Kidney (tissue), 14 donors: ENCODE results near the gene CEP164. TPM values are rescaled to one million over a fixed set of nuclear protein-coding genes. Genes with fewer than 3 reads are reported as not detected.

Experiments
- DNase-seq, 5 donors: peaks; one replicate each; pipeline ENCODE4 v3.0.0-alpha.2; 2013 to 2020
- FAIRE-seq: peaks from 2 replicates; lab custom pipeline; 2012; peaks lifted over from hg19 to GRCh38; lab: Jason Lieb, UNC
- H3K27ac ChIP-seq, 2 donors: one replicate each; pipeline ENCODE4 v1.7.0; 2013; ENCODE audit warnings: low read depth in 2 of 2, low read length in 2 of 2, inconsistent platforms in 1 of 2
- H3K27me3 ChIP-seq: one replicate; pipeline ENCODE4 v1.7.1; 2013; ENCODE audit warnings: low read length, inconsistent platforms; ENCODE audit not compliant: control insufficient read depth, insufficient read depth
- H3K36me3 ChIP-seq, 3 donors: one replicate each; pipeline versions ENCODE4 v1.7.0 to v1.7.1; 2013; ENCODE audit warnings: low read length in 3 of 3, control low read depth in 1 of 3, inconsistent platforms in 1 of 3; ENCODE audit not compliant: insufficient read depth in 3 of 3, control insufficient read depth in 2 of 3
- H3K4me1 ChIP-seq, 3 donors: one replicate each; pipeline versions ENCODE4 v1.7.0 to v1.7.1; 2013; ENCODE audit warnings: low read length in 3 of 3, inconsistent platforms in 1 of 3, low read depth in 1 of 3; ENCODE audit not compliant: control insufficient read depth in 2 of 3, insufficient read depth in 2 of 3
- H3K4me3 ChIP-seq, 3 donors: one replicate each; pipeline versions ENCODE4 v1.7.0 to v1.8.1; 2013; ENCODE audit warnings: low read length in 3 of 3, control low read depth in 1 of 3, inconsistent platforms in 1 of 3
- H3K9ac ChIP-seq, 3 donors: one replicate each; pipeline versions ENCODE4 v1.7.0 to v1.7.1; 2013; ENCODE audit warnings: low read length in 3 of 3, control low read depth in 1 of 3, inconsistent platforms in 1 of 3
- H3K9me3 ChIP-seq, 3 donors: one replicate each; pipeline versions ENCODE4 v1.7.0 to v1.7.1; 2013; ENCODE audit warnings: low read length in 3 of 3, control low read depth in 1 of 3, inconsistent platforms in 1 of 3; ENCODE audit not compliant: control insufficient read depth in 2 of 3, insufficient read depth in 1 of 3
- intact Hi-C: fragments of 100-400 bp; cut with DNase I; formaldehyde crosslinking; loops from one replicate; pipeline ENCODE4 v1.11.1; 2022
- polyA plus RNA-seq: library from polyadenylated mRNA; stranded (reverse); fragments of 350-450 nt; fragmentation: Illumina TruSeq; extraction: RNeasy Lipid Tissue Mini Kit (QIAGEN cat#74804); gene quantifications from one replicate; pipeline ENCODE4 v1.2.3, GENCODE V29; 2014; ENCODE audit warnings: low read depth, low replicate concordance; ENCODE audit not compliant: insufficient read depth
- total RNA-seq: library from RNA; stranded (reverse); fragmentation: NEBNext Ultra II Directional; extraction: Animal tissue kit (Norgen Biotek cat#: 25700); gene quantifications from one replicate; pipeline ENCODE4 v1.2.1, GENCODE V29; 2021
- TF ChIP-seq, protein P1 (sequence below): IDR thresholded peaks from 3 replicates; pipeline ENCODE4 v1.5.1; 2012; ENCODE audit warnings: mild to moderate bottlenecking, moderate library complexity, borderline replicate concordance; ENCODE audit not compliant: insufficient read depth; ENCODE audit errors: extremely low read depth
- donor health status: control.
- donor health status: control.
- donor health status: control.
- donor health status: control.
- donor health status: control.
- donor health status: DM: yes; HTN: yes; CAD: no.
- donor health status: Normal renal cell carcinoma (clear cell type).

Gene CEP164
- total and polyA plus RNA-seq, 2 donors from 2014 or later = 7.9 to 30.7 TPM

DNA sequence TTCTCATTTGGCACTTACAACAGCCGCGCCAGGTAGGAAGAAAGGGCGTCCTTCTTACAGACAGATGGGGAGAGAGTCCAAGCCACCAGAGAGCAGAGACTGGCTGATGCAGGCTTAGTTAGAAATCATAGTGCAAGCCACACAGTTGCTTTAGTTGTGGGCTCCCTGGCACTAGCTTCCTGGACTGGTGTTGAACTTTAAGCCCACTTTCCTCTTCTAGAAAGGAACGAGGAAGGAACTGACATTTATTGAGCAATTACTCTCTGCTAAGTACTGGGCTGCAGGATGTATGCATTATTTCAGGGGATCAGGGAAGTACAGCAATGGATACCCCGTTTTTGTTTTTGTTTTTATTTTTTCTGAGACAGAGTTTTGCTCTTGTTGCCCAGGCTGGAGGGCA, 14.6 kb upstream of the CEP164 start:
- Histone ChIP-seq H3K4me1 (peaks cover 0 to 15% (median 3%) of the 10 kb centered on the region in 3 donors), H3K36me3 (no peaks in the 10 kb centered on the region), H3K9ac (no peak overlapping the region), H3K4me3 (no peak overlapping the region), H3K9me3 (no peaks in the 10 kb centered on the region), H3K27ac (no peak overlapping the region), H3K27me3 (no peaks in the 10 kb centered on the region)
- FAIRE-seq (no peak), DNase-seq (no peak)
- intact Hi-C loops = no loop called here
- TF ChIP-seq, protein P1, sequence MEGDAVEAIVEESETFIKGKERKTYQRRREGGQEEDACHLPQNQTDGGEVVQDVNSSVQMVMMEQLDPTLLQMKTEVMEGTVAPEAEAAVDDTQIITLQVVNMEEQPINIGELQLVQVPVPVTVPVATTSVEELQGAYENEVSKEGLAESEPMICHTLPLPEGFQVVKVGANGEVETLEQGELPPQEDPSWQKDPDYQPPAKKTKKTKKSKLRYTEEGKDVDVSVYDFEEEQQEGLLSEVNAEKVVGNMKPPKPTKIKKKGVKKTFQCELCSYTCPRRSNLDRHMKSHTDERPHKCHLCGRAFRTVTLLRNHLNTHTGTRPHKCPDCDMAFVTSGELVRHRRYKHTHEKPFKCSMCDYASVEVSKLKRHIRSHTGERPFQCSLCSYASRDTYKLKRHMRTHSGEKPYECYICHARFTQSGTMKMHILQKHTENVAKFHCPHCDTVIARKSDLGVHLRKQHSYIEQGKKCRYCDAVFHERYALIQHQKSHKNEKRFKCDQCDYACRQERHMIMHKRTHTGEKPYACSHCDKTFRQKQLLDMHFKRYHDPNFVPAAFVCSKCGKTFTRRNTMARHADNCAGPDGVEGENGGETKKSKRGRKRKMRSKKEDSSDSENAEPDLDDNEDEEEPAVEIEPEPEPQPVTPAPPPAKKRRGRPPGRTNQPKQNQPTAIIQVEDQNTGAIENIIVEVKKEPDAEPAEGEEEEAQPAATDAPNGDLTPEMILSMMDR = no peak

DNA sequence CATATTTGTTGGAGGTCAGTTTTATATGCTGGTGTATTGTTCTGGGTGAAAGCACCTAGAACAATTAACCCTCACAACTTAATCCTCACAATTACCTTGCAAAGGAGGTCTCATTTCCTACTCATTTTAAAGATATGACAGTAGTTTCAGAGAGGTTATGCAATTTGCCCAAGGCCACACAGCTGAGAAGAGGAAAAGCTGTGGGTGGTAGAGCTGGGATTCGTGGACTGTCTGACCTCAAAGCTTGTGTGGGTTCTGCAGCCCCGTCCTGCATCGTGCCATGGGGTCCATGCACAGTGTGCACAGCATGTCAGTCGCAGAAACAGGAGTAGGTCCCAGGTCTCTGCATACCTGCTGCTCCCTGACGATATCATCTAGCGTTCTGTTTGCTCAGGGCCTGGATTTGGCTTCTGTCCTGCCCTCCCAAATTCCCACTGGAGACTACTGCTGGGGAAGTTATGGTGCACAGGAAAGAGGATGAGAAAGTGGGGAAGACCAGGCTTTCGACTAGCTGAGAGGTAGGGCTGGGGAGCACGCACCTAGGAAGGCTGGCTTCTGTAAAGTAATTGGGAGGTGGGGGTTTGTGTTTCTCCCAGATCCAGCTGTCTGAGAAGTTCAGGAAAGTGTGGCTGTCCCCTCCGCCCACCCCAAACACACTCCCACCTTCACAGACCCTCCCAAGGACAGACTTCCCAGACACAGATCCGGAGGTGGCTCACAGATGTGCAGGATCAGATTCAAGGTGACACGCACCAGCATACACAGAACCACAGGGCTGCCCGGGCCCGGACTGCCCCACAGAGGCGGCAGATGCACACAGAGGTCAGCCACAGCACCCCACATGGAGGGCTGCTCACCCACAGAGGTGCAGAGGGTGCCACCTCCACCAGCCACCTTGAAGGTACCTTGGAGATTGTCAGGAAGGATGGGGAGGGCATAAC, 13.6 kb upstream of the CEP164 start:
- no peak for FAIRE-seq
- intact Hi-C loops = no loop called here
- no peaks in the 10 kb centered on the region for H3K27me3 ChIP-seq
- H3K9ac ChIP-seq = no peak overlapping the region
- H3K36me3 ChIP-seq = no peaks in the 10 kb centered on the region
- no peak overlapping the region for H3K27ac ChIP-seq
- peaks cover 0 to 15% (median 3%) of the 10 kb centered on the region in 3 donors for H3K4me1 ChIP-seq
- H3K9me3 ChIP-seq = no peaks in the 10 kb centered on the region
- H3K4me3 ChIP-seq = peak overlapping the region in 1 of 3 donors; percentile 76
- TF ChIP-seq, protein P1 = no peak
- peak in 2 of 5 donors; percentile 24 to 25 for DNase-seq

DNA sequence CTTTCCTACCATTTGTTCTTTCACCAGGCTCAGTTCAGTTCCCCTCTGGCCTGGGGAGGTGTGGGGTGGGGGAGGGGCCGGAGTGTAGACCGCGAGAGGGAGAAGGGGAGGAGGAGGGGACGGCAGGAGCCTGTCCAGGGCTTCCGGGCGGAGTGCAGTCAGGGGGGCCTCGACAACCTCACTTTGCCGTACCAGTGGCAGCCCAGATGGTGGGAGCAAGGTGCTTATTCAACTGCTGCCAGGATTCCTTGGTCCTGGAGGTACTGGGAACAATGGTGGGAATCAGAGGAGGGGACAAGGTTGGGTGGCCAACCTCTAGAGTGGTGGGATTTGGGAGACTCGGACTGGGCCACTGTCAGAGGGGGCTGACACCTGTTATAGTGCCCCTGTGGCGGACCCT, 12.8 kb upstream of the CEP164 start:
- no peak for FAIRE-seq
- intact Hi-C loops = no loop called here
- H3K4me3 ChIP-seq = peak overlapping the region; percentile 51 to 76 (median 67)
- TF ChIP-seq, protein P1 = no peak
- no peaks in the 10 kb centered on the region for H3K9me3 ChIP-seq
- H3K27ac ChIP-seq = no peak overlapping the region
- H3K27me3 ChIP-seq = no peaks in the 10 kb centered on the region
- H3K9ac ChIP-seq = peak overlapping the region in 1 of 3 donors; percentile 67
- H3K4me1 ChIP-seq = peaks cover 0 to 15% (median 3%) of the 10 kb centered on the region in 3 donors
- DNase-seq = peak in 4 of 5 donors; percentile 26 to 70 (median 39)
- H3K36me3 ChIP-seq = no peaks in the 10 kb centered on the region
